Activated T-helper 9 cell treated with anti-CD3 and anti-CD28 coated beads, Interleukin-2, amount 50 U/mL, for 16 hours (primary cell): ENCODE data around the gene THOC1.
"Not testable (repeated sequence)": the region's sequence is repeated elsewhere in the genome, so short reads cannot be mapped to it uniquely, and the experiment has no call there.

Source experiments
- DNase-seq: peaks from one replicate; pipeline ENCODE4 v3.0.0-alpha.2; 2020; ENCODE audit warnings: low read depth

THOC1 gene

GRCh38 chr18:267688-268552, at the start of gene THOC1:
Gene THOC1 (minus strand): TSS chr18:268047. CDS start chr18:268019, 28 bp downstream.
- DNase-seq, result peak; percentile 95

GRCh38 chr18:317618-318017, 49.8 kb upstream of the THOC1 start:
- no peak for DNase-seq

GRCh38 chr18:316393-316792, 48.5 kb upstream of the THOC1 start:
- no peak for DNase-seq

GRCh38 chr18:313931-314330, 46.1 kb upstream of the THOC1 start:
- DNase-seq, result no peak

- DNase-seq, result no peak
Observed at GRCh38 chr18:312415-312814, 44.6 kb upstream of the THOC1 start.

GRCh38 chr18:310042-310441, 42.2 kb upstream of the THOC1 start:
- no peak for DNase-seq

- not testable (repeated sequence) for DNase-seq
Observed at GRCh38 chr18:308086-308485, 40.2 kb upstream of the THOC1 start.

GRCh38 chr18:306608-307255, 38.9 kb upstream of the THOC1 start:
- DNase-seq, result no peak

- DNase-seq, result no peak
Observed at GRCh38 chr18:305003-305501, 37.2 kb upstream of the THOC1 start.

GRCh38 chr18:303607-304006, 35.8 kb upstream of the THOC1 start:
- DNase-seq, result no peak

GRCh38 chr18:303011-303410, 35.2 kb upstream of the THOC1 start:
- no peak for DNase-seq

GRCh38 chr18:302097-302496, 34.2 kb upstream of the THOC1 start:
- DNase-seq, result no peak

- no peak for DNase-seq
Observed at GRCh38 chr18:297936-298335, 30.1 kb upstream of the THOC1 start.

- no peak for DNase-seq
Observed at GRCh38 chr18:295756-296490, 28.1 kb upstream of the THOC1 start.

GRCh38 chr18:294566-294965, 26.7 kb upstream of the THOC1 start:
- DNase-seq, result no peak

- DNase-seq, result no peak
Observed at GRCh38 chr18:293536-293935, 25.7 kb upstream of the THOC1 start.

- DNase-seq, result no peak
Observed at GRCh38 chr18:292271-292670, 24.4 kb upstream of the THOC1 start.

- not testable (repeated sequence) for DNase-seq
Observed at GRCh38 chr18:289970-290369, 22.1 kb upstream of the THOC1 start.

- DNase-seq, result no peak
Observed at GRCh38 chr18:289026-289425, 21.2 kb upstream of the THOC1 start.

- DNase-seq, result no peak
Observed at GRCh38 chr18:286515-287310, 18.9 kb upstream of the THOC1 start.

GRCh38 chr18:285817-286216, 18.0 kb upstream of the THOC1 start:
- DNase-seq, result no peak

GRCh38 chr18:275486-275885, 7.6 kb upstream of the THOC1 start:
- no peak for DNase-seq
